ENCODE data around the gene MYO5C. TPM values are rescaled to one million over a fixed set of nuclear protein-coding genes. Genes with fewer than 3 reads are reported as not detected.

MYO5C gene
- total RNA-seq, 4 donors from 2014 or later: 1.2 to 4.3 (median 2.9) TPM

DNA sequence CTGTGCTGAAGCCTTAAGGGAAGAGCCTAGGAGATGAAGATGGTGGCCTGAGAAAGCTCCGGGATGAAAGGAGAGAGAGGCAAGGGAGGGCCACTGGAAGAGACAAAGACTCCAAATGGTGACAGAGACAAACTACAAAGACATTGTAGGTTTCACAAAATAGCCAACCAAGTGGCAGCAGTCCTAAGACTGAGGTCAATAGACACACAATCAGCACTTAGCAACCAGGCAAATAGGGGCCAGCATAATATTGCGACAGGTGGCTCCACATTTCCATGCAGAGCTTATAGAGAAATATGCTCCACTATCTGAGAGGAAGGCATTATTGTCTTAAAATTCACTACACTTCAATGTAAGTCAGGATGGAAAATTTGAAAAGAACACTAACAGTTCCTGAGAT lies 22.1 kb upstream of the MYO5C start:
- intact Hi-C loops (cut with DNase I; ENCODE audit: low total_unique reads): no loop called here
- no peak for TF ChIP-seq POLR2A (IDR thresholded peaks at IDR 0.05)
- TF ChIP-seq, protein P1, sequence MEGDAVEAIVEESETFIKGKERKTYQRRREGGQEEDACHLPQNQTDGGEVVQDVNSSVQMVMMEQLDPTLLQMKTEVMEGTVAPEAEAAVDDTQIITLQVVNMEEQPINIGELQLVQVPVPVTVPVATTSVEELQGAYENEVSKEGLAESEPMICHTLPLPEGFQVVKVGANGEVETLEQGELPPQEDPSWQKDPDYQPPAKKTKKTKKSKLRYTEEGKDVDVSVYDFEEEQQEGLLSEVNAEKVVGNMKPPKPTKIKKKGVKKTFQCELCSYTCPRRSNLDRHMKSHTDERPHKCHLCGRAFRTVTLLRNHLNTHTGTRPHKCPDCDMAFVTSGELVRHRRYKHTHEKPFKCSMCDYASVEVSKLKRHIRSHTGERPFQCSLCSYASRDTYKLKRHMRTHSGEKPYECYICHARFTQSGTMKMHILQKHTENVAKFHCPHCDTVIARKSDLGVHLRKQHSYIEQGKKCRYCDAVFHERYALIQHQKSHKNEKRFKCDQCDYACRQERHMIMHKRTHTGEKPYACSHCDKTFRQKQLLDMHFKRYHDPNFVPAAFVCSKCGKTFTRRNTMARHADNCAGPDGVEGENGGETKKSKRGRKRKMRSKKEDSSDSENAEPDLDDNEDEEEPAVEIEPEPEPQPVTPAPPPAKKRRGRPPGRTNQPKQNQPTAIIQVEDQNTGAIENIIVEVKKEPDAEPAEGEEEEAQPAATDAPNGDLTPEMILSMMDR (IDR thresholded peaks at IDR 0.05 in 4 of 5, conservative IDR thresholded peaks at IDR 0.05 in 1 of 5): no peak
- Histone ChIP-seq H3K27me3 (no peaks in the 10 kb centered on the region), H3K36me3 (peaks cover 0 to 49% of the 10 kb centered on the region in 2 donors), H3K4me1 (no peaks in the 10 kb centered on the region), H3K9me3 (no peaks in the 10 kb centered on the region), H3K4me3 (no peak overlapping the region), H3K27ac (no peak overlapping the region)
- in situ Hi-C loops (cut with MboI; ENCODE audit: low sequenced_read_pairs in 4 of 4): no loop called here
- DNase-seq (no peak), ATAC-seq (no peak)

DNA sequence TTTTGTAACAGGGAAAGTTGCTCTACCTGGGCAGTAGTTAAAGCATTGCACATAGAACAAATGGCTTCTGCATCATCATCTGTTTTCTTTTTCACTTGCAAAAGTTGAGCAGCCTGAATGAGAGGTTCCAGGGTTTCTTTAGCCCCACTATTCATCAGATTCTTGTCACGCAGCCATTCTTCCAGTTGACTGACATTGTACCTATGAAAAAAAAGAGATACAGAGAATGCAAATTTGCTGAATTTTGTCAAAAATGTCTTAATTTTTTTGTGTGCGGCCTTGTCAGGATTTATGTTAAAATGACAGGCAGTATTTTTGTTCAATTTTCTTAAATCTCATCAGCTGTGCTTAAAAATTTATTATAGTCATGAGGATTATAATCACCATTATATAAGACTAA lies 21.4 kb upstream of the MYO5C start:
- DNase-seq: no peak
- TF ChIP-seq, protein P1 (IDR thresholded peaks at IDR 0.05 in 4 of 5, conservative IDR thresholded peaks at IDR 0.05 in 1 of 5): no peak
- no peak for TF ChIP-seq POLR2A (IDR thresholded peaks at IDR 0.05)
- no peaks in the 10 kb centered on the region for H3K4me1 ChIP-seq
- ATAC-seq: no peak
- H3K9me3 ChIP-seq: no peaks in the 10 kb centered on the region
- no peak overlapping the region for H3K27ac ChIP-seq
- peaks cover 0 to 49% of the 10 kb centered on the region in 2 donors for H3K36me3 ChIP-seq
- in situ Hi-C loops (cut with MboI; ENCODE audit: low sequenced_read_pairs in 4 of 4) (no loop called here), intact Hi-C loops (cut with DNase I; ENCODE audit: low total_unique reads) (no loop called here)
- no peak overlapping the region for H3K4me3 ChIP-seq
- H3K27me3 ChIP-seq: no peaks in the 10 kb centered on the region

DNA sequence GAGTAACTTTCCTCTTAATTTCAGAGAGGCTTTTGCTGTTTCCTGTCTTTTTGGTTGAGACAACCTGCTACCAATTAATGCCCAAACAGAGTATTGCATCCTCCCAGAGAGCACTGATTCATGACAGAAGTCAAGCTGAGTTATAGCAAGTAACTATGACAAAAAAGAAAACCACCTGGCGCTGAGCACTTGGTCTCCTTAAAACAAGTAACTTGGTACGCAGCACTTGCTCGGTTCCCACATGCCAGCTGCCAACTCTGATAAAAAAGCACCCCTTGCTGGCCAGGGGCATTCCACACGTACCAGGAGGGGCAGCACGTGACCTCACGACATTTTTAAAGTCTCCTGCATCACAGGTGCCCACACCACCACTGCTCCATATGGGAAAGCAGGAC lies 13.5 kb upstream of the MYO5C start:
- intact Hi-C loops (cut with DNase I; ENCODE audit: low total_unique reads): no loop called here
- no peak for TF ChIP-seq POLR2A (IDR thresholded peaks at IDR 0.05)
- TF ChIP-seq, protein P1 (IDR thresholded peaks at IDR 0.05 in 4 of 5, conservative IDR thresholded peaks at IDR 0.05 in 1 of 5): no peak
- ATAC-seq (no peak), DNase-seq (no peak)
- no peak overlapping the region for H3K27ac ChIP-seq
- H3K9me3 ChIP-seq: no peaks in the 10 kb centered on the region
- no peaks in the 10 kb centered on the region for H3K27me3 ChIP-seq
- in situ Hi-C loops (cut with MboI; ENCODE audit: low sequenced_read_pairs in 4 of 4): no loop called here
- H3K4me3 ChIP-seq: no peak overlapping the region
- peaks cover 0 to 4% of the 10 kb centered on the region in 2 donors for H3K36me3 ChIP-seq
- H3K4me1 ChIP-seq: no peaks in the 10 kb centered on the region

DNA sequence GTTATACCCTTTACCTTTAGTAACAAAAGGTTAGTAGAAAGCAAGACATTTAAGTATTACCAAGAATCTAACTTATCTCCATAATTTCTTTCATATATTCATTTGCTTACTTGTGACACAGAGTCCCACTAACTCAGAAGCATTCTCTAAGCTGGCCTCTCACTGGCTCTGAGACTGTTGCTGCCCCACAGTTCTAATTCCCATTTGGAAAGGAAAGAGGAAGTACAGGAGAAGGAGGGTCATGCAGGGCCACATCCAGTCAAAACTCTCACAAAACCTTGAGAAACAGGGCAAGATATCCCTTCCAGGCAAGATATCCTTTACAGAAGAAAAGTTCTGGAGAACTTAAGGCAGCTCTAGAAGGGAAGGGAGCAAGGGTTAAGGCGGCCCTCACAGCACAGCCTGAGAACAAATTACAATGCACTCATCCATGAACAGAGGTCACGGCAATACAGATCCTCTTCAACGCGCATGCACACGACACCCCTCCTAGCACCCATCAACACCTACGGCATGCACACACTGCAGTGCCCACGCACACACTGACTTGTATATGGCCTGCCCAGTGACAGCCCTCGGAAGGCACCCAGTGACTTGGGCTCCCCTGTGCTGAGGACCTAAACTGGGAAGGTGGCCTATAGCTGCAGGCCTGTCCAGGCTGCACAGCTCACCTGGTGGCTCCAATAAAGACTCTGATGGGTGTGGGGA lies 13.0 kb upstream of the MYO5C start:
- H3K9me3 ChIP-seq: no peaks in the 10 kb centered on the region
- H3K4me1 ChIP-seq: no peaks in the 10 kb centered on the region
- DNase-seq (no peak), ATAC-seq (no peak)
- intact Hi-C loops (cut with DNase I; ENCODE audit: low total_unique reads) (no loop called here), in situ Hi-C loops (cut with MboI; ENCODE audit: low sequenced_read_pairs in 4 of 4) (no loop called here)
- no peak overlapping the region for H3K27ac ChIP-seq
- no peaks in the 10 kb centered on the region for H3K36me3 ChIP-seq
- H3K4me3 ChIP-seq: no peak overlapping the region
- TF ChIP-seq, protein P1 (IDR thresholded peaks at IDR 0.05 in 4 of 5, conservative IDR thresholded peaks at IDR 0.05 in 1 of 5): no peak
- no peak for TF ChIP-seq POLR2A (IDR thresholded peaks at IDR 0.05)
- H3K27me3 ChIP-seq: no peaks in the 10 kb centered on the region

DNA sequence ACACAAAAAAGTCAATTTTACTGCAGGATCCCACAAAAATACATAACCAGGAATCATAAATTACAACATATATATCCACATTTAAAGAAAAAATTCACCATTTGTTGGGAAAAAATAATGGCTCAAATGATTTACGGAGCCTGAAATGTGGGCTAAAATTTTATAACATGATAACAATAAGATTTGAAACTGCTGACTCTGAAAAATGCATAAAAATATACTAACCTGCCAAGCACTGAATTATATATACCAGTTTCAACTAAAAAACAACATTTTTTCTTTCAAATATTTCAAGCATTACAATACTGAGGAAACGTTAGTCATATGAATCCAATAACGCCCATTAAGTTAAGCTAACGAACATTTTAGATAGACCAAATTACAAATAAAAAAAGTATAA lies 12.2 kb upstream of the MYO5C start:
- no peaks in the 10 kb centered on the region for H3K27me3 ChIP-seq
- no peak for ATAC-seq
- no peak overlapping the region for H3K27ac ChIP-seq
- H3K9me3 ChIP-seq: no peaks in the 10 kb centered on the region
- intact Hi-C loops (cut with DNase I; ENCODE audit: low total_unique reads) (no loop called here), in situ Hi-C loops (cut with MboI; ENCODE audit: low sequenced_read_pairs in 4 of 4) (no loop called here)
- DNase-seq: no peak
- H3K4me3 ChIP-seq: no peak overlapping the region
- no peak for TF ChIP-seq POLR2A (IDR thresholded peaks at IDR 0.05)
- TF ChIP-seq, protein P1 (IDR thresholded peaks at IDR 0.05 in 4 of 5, conservative IDR thresholded peaks at IDR 0.05 in 1 of 5): no peak
- no peaks in the 10 kb centered on the region for H3K36me3 ChIP-seq
- H3K4me1 ChIP-seq: no peaks in the 10 kb centered on the region

All from gastrocnemius medialis (tissue), 4 donors.